Left ventricle myocardium superior (tissue), 1 donor: ENCODE measurements around the gene NOC4L. TPM values are rescaled to one million over a fixed set of nuclear protein-coding genes. Genes with fewer than 3 reads are reported as not detected.

Experiments used
- total RNA-seq: library from RNA; stranded (reverse); fragmentation: NEBNext Ultra II Directional; extraction: Animal tissue kit (Norgen Biotek cat#: 25700); gene quantifications from one replicate; pipeline ENCODE4 v1.2.1, GENCODE V29; 2021
- donor health status: DM: no; HTN: yes; CAD: no; lungs with severe emphysema.

Gene NOC4L
- total RNA-seq, 1 donor from 2014 or later = 12.1 TPM

Other genes with a start within 250 kb of the NOC4L start
- 64.0 TPM for gene ULK1, start 249.8 kb upstream of the NOC4L start, total RNA-seq
- 5.6 TPM for gene PUS1, start 215.2 kb upstream of the NOC4L start, total RNA-seq
- gene EP400, start 194.5 kb upstream of the NOC4L start, total RNA-seq = 14.8 TPM
- gene DDX51, start 138 bp upstream of the NOC4L start, total RNA-seq = 8.6 TPM
- 1.6 TPM for gene GALNT9, start 185.1 kb downstream of the NOC4L start, total RNA-seq